GM18951 (cell line): ENCODE data around the gene DSG2.
"Not testable (repeated sequence)": the region's sequence is repeated elsewhere in the genome, so short reads cannot be mapped to it uniquely, and the experiment has no call there.

Source experiments
- POLR2A ChIP-seq: IDR thresholded peaks from 4 replicates; pipeline ENCODE4 v1.6.1; 2011; ENCODE audit warnings: mild to moderate bottlenecking; ENCODE audit not compliant: insufficient read length, insufficient read depth; ENCODE audit errors: extremely low read depth
- in situ Hi-C: fragments of 300-500 bp; cut with MboI; formaldehyde crosslinking; loops from one replicate; pipeline ENCODE4 v1.12.0; 2022; ENCODE audit warnings: low sequenced_read_pairs, mixed read lengths, inconsistent platforms; ENCODE audit not compliant: unreplicated experiment

DSG2 gene

GRCh38 chr18:31490833-31491232 lies 7.1 kb upstream of the DSG2 start:
- in situ Hi-C loops: no loop called here
- TF ChIP-seq POLR2A: no peak

GRCh38 chr18:31491586-31491985 lies 6.4 kb upstream of the DSG2 start:
- in situ Hi-C loops: no loop called here
- TF ChIP-seq POLR2A: no peak

- in situ Hi-C loops: no loop called here
- no peak for TF ChIP-seq POLR2A
These were observed 5.3 kb upstream of the DSG2 start for GRCh38 chr18:31492671-31493070.

- TF ChIP-seq POLR2A: no peak
- in situ Hi-C loops: no loop called here
These were observed 4.8 kb upstream of the DSG2 start for GRCh38 chr18:31493171-31493570.

GRCh38 chr18:31493941-31494340 lies 4.0 kb upstream of the DSG2 start:
- no peak for TF ChIP-seq POLR2A
- in situ Hi-C loops: no loop called here

- in situ Hi-C loops: not testable (repeated sequence)
These were observed 3.2 kb upstream of the DSG2 start for GRCh38 chr18:31494705-31495244.

GRCh38 chr18:31497404-31497835 lies 557 bp upstream of the DSG2 start:
- in situ Hi-C loops: no loop called here
- TF ChIP-seq POLR2A: no peak

- in situ Hi-C loops: no loop called here
- no peak for TF ChIP-seq POLR2A
These were observed 872 bp downstream of the DSG2 start for GRCh38 chr18:31498574-31499524.

- no peak for TF ChIP-seq POLR2A
- in situ Hi-C loops: no loop called here
These were observed 2.2 kb downstream of the DSG2 start for GRCh38 chr18:31500051-31500688.

- no peak for TF ChIP-seq POLR2A
- in situ Hi-C loops: no loop called here
These were observed 5.0 kb downstream of the DSG2 start for GRCh38 chr18:31503011-31503410.

GRCh38 chr18:31504455-31505147 lies 6.6 kb downstream of the DSG2 start:
- in situ Hi-C loops: no loop called here
- TF ChIP-seq POLR2A: no peak

GRCh38 chr18:31505156-31505555 lies 7.2 kb downstream of the DSG2 start:
- TF ChIP-seq POLR2A: no peak
- in situ Hi-C loops: no loop called here

GRCh38 chr18:31506024-31506742 lies 8.2 kb downstream of the DSG2 start:
- in situ Hi-C loops: no loop called here
- TF ChIP-seq POLR2A: no peak

- in situ Hi-C loops: not testable (repeated sequence)
These were observed 9.1 kb downstream of the DSG2 start for GRCh38 chr18:31507124-31507523.
